HG03280 (cell line): Measurements from ENCODE around the gene ACAN.

ENCODE experiments used
- ATAC-seq: cut with Tn5 transposase; IDR thresholded peaks from one replicate; pipeline ENCODE4 v1.9.1; 2021; ENCODE audit warnings: mild to moderate bottlenecking, moderate library complexity; ENCODE audit not compliant: unreplicated experiment

Gene ACAN

DNA sequence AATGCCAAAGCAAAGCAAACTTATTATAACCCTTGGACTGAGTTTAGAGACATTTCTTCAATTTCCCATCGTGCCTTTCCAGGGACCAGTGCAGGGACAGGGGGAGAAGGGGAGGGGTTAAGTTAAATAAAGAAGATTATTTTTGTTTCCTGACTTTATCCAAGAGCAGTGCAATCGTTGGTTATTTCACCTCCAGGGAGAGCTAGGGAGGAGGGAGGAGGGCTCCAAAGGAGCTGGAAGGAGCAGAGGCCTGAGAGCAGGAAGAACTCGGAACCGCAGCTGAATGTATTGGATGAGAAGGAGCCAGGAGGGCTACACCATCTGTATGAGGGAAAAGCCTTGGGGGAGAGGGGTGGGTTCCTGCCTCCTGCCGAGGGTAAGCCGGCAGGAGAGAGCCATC lies 71.4 kb downstream of the ACAN start:
- ATAC-seq, result no peak

DNA sequence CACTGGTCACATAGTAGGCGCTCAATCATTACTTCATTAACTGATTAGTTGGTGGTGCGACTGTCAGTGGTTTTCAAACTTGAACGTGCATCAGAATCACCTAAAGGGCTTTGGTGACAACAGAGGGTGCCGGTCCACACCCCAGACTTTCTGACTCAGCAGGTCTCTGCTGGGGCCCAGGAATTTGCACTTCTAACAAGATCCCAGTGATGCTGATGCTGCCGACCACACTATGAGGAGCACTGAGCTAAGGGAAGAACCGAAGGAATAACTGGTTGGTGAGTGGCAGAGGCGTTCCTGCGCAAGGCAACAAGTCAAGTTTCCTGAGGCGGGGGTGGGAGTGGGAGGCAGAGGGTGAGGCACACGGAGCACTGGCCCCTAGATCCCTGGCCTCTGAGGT lies 73.3 kb downstream of the ACAN start:
- ATAC-seq, result no peak

- ATAC-seq, result no peak
Observed at GRCh38 chr15:88877415-88877814, 74.2 kb downstream of the ACAN start.

DNA sequence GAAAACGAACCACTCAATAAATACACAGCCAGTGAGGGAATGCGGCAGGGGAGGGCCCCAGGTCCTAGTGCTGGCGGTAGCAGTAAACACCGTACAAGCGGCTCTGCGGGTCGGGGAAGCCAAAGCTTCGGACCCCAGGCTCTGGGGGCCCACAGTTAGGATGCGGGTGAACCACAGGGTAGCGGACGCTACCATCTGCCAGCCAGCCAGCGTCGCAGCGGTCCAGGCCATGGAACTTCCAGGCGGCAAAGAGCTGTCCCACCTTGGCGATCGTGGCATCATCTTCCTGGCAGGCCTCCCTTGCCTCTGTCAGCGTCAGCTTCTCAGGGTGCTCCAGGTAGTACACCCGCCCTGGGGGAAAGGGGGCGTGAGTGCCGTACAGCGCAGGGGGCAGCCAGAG lies 74.7 kb downstream of the ACAN start:
- no peak for ATAC-seq

DNA sequence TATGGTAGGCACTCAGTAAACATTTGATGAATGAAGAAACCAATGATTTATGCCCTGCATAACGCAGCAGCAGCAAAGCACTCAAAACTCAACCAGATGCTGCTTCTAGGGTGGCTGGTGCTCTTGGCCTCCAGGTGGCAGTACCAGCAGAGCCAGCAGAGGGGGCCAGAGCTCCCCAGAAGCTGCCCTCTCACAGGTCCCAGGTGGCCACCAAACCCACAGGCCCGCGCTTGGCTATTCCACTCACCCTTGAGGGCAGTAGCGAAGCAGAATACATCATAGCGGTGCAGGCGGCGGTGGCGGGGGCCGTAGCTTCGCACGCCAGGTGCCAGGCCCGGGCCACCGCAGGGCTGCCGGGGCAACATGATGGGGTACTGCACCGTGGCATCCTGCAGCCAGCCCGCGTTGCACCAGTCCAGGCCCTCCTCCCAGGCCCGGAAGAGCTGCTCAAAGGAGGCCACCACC lies 75.5 kb downstream of the ACAN start:
- ATAC-seq, result peak; percentile 69

- no peak for ATAC-seq
Observed at GRCh38 chr15:88880944-88881740, 77.9 kb downstream of the ACAN start.

DNA sequence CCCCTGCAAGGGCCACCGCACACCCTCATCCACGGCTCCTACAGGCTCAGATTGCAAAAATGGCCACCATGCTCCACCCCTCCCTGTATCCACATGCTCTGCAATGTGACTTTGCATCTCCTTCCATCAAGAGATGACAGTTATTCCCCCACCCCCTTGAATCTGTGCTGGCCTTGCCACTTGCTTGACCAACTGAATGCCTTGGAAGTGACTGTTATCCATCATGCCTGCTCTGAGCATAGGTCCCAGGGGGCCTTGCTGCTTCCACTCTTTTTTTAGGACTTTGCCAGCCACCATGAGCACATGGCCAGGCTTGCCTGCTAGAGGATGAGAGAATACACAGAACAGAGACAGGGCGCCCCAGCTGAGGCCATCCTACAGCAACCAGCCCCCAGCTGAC lies 78.5 kb downstream of the ACAN start:
- no peak for ATAC-seq

DNA sequence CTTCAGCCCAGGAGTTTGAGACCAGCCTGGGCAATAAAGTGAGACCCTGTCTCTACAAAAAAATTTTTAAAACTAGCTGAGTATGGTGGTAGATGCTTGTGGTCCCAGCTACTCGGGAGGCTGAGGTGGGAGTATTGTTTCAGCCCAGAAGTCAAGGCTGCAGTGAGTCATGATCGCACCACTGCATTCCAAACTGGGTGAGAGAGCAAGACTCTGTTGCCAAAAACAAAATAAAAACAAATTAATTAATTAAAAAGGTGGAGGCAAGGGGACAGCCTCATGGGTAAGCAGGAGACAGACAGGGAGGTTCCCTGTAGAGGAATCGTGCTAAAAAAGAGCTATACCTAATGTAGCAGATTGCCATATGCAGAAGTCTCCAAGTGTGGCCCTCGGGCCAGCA lies 79.5 kb downstream of the ACAN start:
- ATAC-seq, result no peak

- no peak for ATAC-seq
Observed at GRCh38 chr15:88887068-88887580, 83.9 kb downstream of the ACAN start.

DNA sequence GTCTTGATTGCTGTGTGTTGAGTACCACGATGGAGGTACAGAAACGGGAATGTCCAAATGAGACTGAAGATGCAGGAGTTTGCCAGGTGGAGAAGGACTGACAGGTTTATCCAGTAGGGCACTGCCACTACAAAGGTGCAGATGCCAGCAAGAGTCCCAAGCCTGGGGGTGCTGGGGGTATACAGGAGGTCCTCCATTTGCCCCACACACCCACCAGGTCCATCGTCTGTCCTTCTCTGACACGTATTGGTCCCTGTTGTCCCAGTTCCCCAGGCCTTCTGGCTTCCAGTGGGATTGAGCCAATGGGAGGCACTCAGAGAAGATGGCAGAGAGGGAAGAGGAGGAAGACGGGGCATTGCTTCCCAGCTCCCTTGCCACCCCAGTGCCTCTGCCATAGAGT lies 85.5 kb downstream of the ACAN start:
- no peak for ATAC-seq

DNA sequence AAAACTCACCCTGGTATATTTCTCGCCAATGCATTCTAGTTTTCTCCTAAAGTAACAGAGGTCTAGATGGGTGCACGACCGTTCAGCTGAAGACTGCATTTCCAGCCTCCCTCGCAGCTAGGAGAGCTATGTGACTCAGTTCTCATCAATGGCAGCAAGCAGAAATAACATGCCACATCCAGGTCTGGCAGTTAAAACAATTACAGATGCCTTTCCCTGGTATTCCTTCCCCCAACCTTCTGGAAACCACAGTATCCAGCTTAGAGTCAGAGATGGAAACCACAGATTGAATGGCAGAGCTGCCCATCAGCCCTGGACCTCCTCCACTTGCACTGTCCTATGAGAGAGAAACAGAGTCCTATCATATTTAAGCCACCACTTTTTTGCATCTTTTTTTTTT lies 87.3 kb downstream of the ACAN start:
- ATAC-seq, result no peak

DNA sequence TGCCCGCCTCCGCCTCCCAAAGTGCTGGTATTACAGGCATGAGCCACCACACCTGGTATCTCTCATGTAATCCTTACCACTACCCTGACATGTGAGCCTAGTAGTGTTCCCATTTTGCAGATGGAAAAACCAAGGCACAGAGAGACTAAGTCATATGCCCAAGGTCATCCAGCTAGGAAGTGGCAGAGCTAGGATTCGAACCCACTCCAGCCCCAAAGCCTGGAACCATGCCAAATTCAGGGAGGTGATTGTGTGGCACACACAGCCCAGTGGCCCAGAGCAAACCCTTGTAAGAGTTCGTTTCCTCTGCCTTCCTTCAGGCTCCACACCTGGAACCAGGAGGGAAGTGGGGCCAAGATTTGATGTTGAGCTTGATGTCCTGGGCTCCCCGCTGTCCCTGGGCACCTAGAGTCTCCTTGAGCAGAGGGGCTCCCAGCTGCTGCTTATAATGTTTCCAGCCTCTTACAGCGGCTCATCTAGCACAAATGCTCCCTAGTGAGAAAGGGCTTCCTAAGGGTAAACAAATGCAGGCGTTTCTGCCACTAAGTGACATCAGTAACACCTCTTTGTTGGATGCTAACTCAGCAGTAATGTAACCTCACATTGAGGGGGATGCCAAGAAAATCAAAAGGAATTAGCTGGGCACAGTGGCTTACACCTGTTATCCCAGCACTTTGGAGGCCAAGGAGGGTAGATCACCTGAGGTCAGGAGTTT lies 88.5 kb downstream of the ACAN start:
- no peak for ATAC-seq

GRCh38 chr15:88894348-88894818 lies 91.1 kb downstream of the ACAN start:
- ATAC-seq, result no peak

- ATAC-seq, result no peak
Observed at GRCh38 chr15:88894819-88895767, 91.9 kb downstream of the ACAN start, which contains the start of gene HAPLN3. HAPLN3 (minus strand) TSS chr15:88895544; CDS start chr15:88887298, 8,246 bp downstream.

GRCh38 chr15:88896333-88897033 lies 93.2 kb downstream of the ACAN start:
- ATAC-seq, result no peak

- no peak for ATAC-seq
Observed at GRCh38 chr15:88897142-88897455, 93.9 kb downstream of the ACAN start.

DNA sequence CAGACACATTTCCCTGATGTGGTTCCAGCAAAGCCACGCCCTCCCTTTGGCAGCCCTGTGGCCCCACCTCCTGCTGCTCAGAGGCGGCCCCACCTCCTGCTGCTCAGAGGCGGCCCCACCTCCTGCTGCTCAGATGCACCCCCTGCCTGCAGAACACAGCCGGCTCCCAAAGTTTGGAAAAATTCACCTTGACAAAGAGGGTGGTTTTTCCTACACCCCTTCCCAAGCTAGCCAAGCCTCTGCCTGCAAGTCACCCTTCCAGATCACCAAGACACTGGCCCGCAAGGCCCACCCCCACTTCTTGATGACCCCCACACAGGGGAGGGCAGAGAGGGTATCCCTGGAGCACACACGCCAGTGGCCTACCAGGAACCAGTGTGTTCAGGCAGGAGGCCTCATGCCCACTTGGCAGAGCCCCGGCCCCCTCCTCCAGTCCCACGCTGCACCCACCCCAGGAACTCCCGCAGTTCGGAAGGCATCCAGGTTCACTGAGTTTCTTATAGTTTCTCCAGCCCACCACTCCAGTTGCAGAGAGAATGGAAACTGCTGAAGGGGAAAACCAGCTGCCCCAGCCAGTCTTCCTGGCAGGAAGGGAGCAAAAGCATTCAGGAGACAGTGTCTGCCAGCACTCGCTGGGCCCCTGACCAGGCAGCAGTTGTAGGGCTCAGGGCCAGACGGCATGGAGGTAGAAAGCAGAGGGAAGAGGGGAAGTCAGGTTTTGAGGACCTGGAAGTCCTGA lies 94.4 kb downstream of the ACAN start:
- no peak for ATAC-seq

DNA sequence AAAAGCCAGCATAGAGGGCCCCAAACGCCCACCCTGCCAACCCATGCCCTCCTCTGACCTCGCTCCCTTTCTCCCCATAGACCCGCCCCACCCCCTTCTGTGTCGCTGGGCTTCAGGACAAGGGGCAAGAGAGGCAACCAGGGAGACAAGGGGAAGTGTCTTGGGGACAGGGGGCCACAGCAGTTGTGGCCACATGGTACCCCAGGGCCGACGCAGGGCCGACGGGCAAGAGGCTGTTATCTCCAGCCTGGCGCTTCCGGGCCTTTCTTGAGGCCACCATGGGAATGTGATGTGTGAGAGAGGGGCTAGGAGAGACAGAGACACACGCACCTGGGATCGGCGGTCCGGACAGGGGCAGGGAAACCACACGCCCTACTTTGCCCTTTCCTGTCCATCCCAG lies 95.5 kb downstream of the ACAN start:
- no peak for ATAC-seq

DNA sequence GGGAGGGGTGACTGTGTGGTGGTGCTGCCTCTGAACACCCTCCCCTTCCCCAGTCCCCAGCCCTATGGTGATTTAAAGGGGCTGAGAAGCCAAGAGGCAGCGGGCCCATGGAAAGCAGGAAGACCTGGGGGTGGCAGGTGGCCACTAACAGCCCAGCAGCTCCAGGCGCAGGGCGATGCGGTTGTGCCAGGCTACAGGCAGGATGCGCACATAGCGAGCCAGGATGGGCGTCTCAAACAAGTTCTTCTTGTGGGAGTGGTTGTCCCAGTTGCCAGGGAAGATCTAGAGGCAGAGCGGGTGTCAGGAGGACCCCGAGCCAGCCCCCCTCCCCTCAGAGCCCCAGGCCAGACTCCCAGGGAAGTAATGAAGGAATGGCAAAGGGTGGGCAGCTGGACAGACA lies 96.0 kb downstream of the ACAN start:
- ATAC-seq, result no peak
